HG02981 (cell line): ENCODE results near the gene KCNH1.
"Not testable (repeated sequence)": the region's sequence is repeated elsewhere in the genome, so short reads cannot be mapped to it uniquely, and the experiment has no call there.

Experiments
- ATAC-seq: cut with Tn5 transposase; IDR thresholded peaks from one replicate; pipeline ENCODE4 v1.9.1; 2021; ENCODE audit warnings: mild to moderate bottlenecking, moderate library complexity; ENCODE audit not compliant: unreplicated experiment

Gene KCNH1

DNA sequence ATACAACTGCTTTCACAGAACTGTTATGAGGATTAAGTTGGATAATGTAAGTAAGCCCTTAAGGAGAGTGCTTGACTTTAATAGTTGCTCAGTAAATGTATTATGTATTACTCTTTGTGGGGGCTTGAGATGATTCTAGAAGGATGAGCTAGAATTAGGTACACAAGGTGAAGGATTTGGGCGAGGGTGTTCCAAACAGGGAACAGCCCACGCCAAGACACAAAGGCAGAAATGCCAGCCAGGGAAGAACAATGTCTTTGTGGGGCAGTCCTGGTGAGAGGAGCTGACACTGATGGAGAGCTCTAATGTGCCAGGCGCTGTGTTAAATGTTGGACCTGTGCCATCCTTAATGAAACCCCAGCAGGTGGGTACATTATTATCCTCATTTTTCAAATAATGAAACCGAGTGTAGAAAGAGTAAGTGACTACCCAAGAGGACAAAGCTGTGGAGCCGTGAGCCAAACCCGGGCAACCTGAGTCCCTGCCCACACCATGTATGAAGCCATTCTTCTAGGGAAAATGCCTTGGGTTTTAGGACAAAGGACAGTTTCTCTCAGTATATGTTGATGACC is 442.8 kb downstream of the KCNH1 start:
- ATAC-seq: no peak

DNA sequence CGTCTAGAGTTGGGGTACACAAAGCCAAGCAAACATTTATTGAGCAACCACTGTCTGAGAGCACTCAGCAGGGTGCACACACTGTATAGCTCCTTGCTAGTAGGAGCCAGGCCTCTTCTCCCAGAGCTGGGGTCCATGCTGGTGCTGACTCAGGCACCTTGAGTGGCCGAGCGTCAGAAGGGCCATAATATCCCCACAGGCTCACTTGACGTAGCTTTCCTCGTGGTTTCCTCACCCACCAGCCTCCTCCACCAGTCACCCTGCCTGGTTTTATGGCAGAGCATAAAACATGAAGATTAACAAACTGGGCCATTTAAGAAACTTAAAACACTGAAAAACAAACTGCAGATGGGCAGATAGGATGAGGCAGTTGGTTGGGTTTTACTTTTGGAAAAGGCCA is 443.7 kb downstream of the KCNH1 start:
- no peak for ATAC-seq

DNA sequence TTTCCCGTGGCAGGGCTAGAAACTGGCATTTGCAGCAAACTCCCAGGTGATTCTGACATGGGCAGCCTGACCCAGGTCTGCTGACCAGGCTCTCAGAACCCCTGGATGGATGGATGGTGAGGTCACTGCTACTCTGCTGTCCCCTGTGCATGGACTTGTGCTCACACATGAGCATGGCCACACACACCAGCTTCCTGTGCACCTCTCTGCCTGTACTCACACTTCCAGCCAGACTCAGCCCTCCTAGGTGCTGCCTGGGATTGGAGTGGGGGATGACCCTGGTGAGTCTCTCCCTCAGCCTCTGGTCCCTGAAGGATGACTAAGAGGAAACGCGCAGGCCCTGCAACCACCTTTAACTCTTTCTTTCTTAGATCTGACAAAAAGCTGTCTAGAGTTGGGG is 444.1 kb downstream of the KCNH1 start:
- ATAC-seq: no peak

DNA sequence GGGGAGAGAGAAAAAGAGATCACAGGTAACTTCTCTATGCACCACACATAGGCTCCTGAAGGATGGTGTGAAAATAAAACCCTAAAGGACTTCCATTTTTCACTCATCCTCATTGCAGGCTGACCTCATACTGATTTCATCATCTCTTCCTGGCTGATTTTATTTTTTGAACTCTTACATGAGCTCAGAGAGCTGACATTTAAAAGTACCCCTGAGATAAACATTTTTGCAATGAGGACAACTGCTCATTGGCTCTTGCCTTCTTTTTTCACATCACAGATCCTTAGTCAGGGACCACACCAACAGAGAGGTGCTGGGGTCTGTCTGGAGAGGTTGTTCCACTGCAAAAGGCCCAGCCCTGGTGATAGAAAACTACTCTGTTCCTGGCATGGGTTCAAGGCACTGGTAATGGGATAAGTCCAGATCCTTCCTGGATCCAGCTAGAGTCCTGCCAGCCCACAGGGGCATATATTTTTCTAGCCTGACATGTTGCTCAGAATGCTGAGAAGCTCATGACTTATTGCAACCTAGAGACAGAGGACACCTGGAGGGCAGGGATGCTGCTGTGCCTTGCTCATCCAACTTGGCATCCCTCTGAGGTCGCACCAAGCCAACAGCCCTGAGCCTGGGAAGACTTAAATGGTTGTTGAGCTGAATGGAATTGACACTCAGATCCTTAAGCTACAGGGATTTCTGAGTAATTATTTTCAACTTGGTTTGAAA is 445.3 kb downstream of the KCNH1 start:
- no peak for ATAC-seq

DNA sequence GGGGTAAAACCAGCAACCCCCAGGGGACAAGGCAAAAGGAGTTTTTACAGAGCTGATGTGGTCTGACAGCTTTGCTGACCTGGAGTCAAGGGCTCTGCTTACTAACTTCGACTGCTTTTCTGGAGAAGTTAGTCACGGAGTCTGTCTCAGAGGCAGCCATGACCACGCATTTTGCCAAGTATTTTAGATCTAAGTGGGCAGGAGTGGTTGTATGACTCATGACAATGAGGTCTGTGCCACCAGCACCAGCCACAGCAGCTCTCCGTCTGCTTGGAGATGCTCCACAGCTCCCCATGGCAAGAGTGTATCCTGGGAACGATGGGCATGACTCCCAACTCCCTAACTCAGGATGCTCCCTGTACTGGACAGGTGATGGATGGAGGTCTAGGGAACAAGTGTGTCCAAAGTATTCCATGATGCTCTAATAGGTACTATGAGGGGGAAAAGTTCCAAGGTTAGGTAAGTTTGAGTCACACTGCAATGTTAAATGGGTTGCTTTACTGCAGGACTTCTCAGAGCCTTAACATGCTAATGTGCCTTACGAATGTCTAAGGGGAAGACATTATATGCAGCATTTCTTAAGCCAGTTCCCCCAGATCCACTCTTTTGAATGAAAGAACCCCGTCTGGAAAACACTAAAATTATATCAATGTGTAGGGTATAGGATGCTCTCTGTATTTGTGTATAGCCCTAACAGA is 446.2 kb downstream of the KCNH1 start:
- ATAC-seq: no peak

DNA sequence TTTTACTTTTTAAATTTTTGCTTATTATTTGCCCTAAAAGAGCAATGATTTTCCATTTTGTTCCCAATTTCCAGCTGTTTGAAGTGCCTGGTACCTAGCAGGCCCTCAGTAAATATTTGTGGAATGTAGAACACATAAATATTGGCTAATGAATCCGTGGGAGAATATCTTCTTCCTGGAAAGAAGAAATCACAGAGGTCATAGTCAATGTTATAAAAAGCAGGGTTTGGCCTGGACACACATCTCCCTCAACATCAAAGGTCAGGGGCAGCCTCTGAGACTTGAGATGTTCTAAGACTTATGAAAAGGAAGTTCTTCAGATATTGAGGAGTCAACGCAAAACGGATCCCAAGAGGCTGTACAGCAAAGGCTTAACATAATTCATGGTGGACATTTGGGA is 447.1 kb downstream of the KCNH1 start:
- ATAC-seq: no peak

DNA sequence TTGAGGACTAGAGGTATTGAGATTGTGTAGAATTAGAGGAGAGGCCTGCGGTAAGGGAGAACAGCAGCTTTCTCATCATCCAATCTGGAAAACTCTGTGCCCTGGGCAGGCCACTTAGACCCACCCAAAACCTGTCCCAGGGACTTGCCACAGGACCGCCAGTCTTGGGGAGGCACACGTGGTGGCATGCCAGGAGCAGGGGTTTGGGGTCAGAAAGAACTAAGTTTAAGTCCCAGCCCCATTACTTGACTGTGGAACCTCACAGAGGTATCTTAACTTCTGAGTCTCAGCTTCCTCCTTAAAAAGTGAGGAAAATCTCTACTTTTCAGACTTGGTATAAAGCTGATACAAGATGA is 448.7 kb downstream of the KCNH1 start:
- no peak for ATAC-seq

DNA sequence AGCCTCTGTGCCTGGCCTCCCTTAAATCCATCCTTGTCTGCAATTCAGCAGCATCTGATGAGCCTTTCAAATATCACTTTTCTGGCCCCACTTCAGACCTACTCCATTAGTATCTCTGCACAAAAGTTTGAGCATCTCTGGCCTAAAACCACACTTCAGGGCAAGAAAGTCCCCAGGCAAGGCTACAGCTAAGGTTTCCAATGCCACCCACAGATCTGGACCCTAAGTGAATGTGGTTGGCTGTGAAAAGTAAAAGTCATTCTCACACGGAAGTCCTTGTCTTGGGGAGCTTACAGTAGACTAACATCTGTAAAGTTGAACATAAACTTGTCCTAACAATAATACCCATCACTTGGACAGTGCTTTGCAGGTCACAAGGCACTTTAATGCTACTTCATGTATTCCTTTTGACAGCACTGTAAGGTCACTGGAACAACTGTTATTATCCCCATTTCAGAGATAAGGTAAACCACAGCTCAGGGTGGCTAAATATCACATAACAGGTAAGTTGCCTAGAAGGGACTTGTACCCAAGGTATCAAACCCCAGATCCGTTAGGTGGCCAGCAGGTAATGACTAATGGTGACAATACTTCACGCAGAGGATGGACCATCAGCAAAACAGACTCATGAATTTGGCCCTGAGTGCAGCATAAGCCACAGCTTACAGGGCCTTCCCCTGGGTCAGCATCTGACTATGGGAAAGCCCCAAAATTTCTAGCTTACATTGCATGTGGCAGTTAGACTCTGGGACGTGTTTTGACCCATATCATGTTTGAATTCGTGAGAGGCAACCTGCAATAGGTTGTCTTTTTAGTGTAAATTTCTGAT is 449.3 kb downstream of the KCNH1 start:
- peak; percentile 86 for ATAC-seq

DNA sequence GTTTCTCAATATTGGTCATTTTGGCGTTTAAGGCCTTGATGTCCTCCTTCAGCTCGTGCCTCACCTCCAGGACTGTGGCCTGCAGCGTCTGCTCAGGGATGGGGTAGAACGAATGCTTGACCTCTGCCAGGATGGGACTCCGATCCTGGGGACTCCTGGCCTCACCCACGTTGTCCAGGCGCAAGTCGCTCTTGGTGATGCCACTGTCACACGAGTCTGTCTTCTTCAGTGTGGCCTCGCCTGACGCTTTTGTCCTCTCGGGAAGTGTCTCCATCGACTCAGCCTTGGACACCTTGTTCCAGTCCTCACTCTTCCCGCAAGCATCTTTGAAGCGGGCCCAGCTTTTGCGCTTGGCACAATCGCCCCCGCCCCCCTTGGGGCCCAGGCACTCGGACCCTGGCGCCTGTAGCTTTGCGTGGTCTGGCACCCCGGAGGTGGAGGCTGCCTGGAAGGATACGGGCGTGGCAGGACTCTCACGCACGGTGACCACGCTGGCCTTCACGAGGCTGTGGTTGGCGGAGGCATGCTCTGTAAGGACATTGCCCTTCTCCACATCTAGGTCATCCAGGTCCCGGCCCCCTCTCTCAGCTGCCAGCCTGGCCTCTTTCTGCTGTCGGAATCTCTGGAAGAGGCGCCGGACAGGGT is 450.4 kb downstream of the KCNH1 start:
- no peak for ATAC-seq

DNA sequence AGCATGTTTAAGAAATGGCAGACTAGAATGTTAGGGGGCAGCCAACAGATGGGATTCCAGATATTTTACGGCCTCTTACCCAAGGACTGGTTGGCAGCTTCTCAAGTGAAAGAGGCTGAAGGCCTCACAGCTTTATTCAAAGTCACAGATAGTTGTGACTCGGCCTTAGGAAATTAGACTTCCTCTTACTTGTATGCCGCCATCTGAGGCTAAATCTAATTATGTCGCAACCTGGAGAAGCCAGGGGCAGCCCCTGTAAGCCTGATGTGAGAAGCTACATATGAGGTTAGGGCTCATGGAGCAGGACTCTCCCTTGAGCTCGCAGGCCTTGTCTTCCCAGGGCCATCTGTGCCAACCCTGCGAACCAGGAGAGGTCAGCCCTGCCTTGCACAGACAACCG is 452.8 kb downstream of the KCNH1 start:
- no peak for ATAC-seq

DNA sequence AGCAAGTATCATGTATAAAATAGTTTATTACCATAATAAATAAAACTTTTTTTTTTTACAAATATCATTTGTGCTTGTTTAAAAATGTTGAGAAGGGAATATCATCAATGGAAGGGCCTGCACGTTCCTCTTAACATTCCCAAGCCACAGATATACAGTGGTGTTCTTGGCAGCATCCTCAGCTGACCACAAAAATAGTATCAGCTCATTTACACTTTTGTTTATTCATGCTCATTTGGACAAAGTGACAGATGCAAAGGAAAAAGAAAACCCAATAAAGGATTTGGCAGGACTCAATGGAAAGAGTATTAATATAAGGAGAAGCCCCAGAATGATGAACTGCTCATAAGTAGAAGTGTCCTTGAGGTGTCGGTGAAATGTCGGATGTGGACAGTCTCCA is 455.6 kb downstream of the KCNH1 start:
- ATAC-seq: no peak

DNA sequence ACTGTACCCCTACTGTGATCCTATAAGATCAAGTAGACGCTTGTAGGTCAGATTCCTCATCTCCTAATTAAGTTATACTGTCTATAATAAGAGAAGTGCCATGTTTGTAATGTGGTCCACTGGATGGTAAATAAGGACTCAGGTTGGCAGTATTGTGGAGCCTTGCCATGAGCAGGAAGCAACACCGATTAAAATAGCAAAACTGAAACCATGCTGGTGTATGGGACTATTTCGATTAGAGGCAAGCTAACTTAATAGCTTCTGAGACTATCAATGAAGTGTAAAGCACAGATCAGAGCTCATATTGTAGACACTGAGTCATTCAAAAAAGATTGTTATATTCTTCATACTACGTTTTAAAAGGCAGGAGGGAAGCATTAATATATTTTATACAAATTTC is 456.4 kb downstream of the KCNH1 start:
- ATAC-seq: no peak

DNA sequence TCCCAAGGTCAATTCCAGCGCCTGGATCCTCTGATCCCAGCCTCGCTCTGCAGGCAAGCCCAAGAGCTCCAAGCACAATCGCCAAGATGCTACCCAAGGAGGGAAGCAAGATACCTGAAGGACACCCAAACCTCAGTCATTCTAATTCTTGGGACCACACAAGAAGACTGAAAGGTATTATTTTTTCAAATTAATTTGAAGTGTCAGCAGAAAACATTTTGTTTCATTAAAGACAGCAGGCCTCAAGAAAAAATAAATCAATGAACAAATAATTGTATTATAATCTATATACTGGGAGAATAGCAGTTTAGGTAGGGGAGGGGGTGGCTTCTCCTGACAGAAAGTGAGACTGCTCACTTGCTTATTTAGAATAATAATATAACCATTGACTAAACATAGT is 457.4 kb downstream of the KCNH1 start:
- ATAC-seq: no peak

DNA sequence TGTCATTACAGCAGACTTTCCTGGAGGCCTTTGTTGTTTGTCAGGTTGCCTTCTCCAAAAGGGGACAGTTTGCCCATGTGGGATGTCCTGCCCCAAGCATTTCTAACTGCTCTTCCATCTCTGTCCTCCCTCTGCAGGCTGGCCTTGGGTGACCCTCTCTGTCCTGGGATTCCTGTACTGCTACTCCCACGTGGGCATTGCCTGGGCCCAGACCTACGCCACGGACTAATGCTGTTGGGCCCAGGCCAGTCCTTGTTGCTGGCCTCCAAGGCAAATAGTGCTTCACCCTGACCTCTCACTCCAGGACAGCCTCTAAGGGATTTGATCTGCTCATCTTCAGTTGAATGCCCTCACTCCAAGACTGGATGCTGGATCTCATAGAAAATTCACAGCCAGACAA is 459.8 kb downstream of the KCNH1 start:
- no peak for ATAC-seq

DNA sequence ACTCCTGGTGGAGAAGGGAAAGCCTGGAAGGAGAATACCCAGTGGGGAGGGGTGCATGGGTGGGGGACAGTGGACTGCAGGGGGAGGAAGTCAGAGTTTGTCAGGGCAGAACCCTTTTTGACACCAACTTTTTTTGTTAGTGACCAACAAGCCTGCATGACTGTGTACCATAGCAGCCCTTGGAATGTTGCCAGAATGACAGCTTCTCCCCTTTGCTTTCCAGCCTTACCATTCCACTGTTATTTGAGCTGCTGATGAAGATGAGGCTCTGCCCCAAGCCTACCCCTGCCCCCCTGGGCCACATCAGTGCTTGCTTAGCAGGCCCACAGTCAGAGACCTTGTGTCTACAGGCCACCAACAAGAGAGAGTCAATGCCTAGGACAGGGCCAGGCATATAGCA is 464.0 kb downstream of the KCNH1 start:
- ATAC-seq: no peak

DNA sequence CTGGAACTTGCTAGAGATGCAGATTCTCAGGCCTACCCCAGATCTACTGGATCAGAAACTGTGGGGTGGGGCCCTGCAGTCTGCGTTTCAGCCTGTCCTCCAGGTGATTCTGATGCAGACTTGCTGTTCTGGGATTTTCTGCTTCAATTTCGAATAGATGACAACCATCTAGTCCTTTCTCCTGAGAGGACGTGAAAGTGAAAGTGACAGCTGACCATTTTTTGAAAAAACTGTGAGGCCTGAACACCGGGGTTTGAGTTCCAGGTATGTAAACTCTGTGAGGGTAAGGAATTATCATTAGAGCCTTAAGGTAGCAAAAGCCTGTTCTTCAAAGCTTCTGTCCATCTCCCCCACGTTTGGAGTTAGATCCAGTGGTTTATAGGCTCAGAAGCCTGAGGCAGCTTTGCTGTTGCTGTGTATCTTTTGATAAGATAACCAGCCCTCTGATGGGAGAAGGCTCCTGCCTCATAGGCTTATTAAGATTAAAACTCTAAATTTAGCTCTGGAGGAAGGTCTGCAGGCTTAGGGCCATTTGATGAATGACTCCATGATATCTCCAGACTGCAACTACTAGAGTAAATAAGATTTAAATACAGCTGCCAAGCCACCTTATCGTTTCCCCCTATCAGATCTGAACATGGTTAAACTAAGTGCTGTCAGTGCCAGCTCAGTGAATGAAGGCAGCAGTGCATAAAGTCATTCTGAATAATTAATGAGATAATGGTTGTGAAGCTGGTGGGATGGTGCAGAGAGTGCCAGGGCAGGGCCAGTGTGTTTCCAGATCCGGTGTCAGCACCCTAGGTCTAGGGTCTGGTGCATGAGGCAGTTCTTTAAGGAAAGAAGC is 470.0 kb downstream of the KCNH1 start:
- ATAC-seq: no peak

DNA sequence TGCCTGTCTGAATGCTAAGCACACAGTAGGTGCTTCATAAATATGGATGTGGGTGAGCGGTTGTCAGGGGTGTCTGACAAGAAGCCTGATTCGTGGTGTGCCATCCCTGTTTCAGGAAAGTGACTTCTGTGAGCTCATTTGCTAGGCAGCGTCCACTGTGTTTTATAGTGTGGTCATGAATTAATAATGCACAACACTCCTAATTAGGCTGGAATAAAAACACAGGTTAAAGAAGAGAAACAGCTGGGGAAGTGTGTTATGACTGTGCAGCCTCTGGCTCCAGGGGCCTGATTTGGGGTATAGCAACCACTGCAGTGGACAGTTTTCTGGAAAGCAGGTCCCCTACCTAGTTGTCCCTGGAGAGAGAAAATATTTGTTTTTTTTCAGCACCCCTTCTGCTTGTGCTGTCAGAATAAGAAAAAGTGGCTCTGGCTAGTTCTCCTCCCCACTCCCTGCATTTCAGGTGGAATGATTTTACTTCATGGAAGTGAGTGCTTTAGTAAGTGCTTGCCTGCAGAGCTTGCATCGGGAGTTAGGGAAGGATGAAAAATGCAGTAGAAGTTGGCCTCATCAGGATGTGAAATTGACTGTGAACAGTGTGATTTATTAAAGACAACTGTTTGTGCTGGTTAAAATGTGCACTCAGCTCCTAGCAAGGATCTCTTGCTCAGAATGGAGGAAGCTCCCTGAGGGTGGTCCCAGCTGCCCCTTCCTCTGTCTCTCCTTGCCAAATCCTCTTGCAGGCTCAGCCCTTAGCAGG is 471.5 kb downstream of the KCNH1 start:
- no peak for ATAC-seq

DNA sequence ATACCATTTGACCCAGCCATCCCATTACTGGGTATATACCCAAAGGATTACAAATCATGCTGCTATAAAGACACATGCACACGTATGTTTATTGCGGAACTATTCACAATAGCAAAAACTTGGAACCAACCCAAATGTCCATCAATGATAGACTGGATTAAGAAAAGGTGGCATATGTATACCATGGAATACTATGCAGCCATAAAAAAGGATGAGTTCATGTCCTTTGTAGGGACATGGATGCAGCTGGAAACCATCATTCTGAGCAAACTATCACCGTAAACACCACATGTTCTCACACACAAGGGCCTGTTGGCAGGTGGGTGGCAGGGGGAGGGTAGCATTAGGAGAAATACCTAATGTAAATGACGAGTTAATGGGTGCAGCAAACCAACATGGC is 472.4 kb downstream of the KCNH1 start:
- not testable (repeated sequence) for ATAC-seq

DNA sequence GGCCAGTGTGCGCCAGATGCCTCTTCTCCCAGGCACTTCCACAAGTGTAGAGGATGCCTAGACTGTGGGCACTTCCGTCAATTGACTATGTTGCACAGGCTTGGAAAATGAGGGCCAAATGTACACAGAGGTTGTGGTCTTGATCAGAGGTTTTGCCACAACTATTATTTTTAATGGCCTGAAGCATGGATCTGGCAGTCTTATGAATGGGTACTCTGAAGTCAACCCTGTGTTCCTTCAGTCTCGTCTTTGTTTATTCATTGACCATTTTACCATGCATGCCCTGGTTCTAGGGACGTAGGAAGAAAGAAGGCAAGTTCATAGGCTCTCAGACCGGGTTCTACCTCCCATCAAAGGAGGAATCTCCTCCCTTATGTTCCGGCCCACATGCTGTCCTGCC is 476.1 kb downstream of the KCNH1 start:
- ATAC-seq: no peak

DNA sequence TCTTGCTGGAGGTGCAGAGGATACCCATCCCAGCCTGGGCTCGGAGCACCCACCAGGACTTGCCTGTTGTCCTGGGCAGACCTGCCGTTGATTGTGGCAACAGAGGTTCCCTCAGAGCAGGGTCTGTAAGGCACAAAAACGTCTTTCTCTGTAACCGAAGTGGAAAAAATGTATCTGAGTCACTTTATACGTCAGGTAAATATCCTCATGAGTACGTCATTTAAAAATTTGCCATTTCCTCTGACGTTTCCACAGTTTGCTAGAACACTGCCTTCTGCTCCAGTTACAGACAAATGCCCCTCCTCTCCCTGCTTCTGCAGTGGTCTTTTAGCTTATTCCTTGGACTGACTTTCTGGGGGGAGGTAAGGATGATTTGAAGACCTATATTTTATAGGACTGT is 478.4 kb downstream of the KCNH1 start:
- ATAC-seq: no peak
